Upper lobe of right lung (tissue), 1 donor: ENCODE results near the gene EFNB2. TPM values are rescaled to one million over a fixed set of nuclear protein-coding genes. Genes with fewer than 3 reads are reported as not detected.

ENCODE experiments used
- ATAC-seq: fragments of 200-7000 bp; cut with Tn5 transposase; one replicate; pipeline ENCODE4 v1.9.1; 2020; ENCODE audit warnings: mild to moderate bottlenecking, moderate library complexity
- DNase-seq: peaks from one replicate; pipeline ENCODE4 v3.0.0-alpha.2; 2020
- H3K27ac ChIP-seq: fragments of 200-600 bp; one replicate; pipeline ENCODE4 v1.8.0; 2022
- H3K27me3 ChIP-seq: fragments of 200-600 bp; one replicate; pipeline ENCODE4 v1.8.0; 2022; ENCODE audit warnings: mild to moderate bottlenecking
- H3K36me3 ChIP-seq: fragments of 200-600 bp; one replicate; pipeline ENCODE4 v1.8.0; 2022
- H3K4me1 ChIP-seq: fragments of 200-600 bp; one replicate; pipeline ENCODE4 v1.8.0; 2022
- H3K4me3 ChIP-seq: fragments of 200-600 bp; one replicate; pipeline ENCODE4 v1.8.0; 2022; ENCODE audit warnings: mild to moderate bottlenecking
- H3K9me3 ChIP-seq: fragments of 200-600 bp; one replicate; pipeline ENCODE4 v1.8.0; 2022
- intact Hi-C: fragments of 100-400 bp; cut with DNase I; formaldehyde crosslinking; loops from one replicate; pipeline ENCODE4 v1.11.0; 2022
- total RNA-seq: library from RNA; stranded (reverse); fragmentation: NEBNext Ultra II Directional; extraction: Animal tissue kit (Norgen Biotek cat#: 25700); gene quantifications from one replicate; pipeline ENCODE4 v1.2.1, GENCODE V29; 2021
- TF ChIP-seq, protein P1 (sequence below): fragments of 200-600 bp; IDR thresholded peaks from one replicate; pipeline ENCODE4 v1.8.0; 2022; ENCODE audit warnings: antibody characterized with exemption
- donor health status: DM: no; HTN: yes; CAD: no; lungs with severe emphysema.

Gene EFNB2
- total RNA-seq, 1 donor from 2014 or later: 55.1 TPM

- Histone ChIP-seq H3K27me3 (no peaks in the 10 kb centered on the region), H3K36me3 (no peaks in the 10 kb centered on the region), H3K4me1 (peaks cover 15% of the 10 kb centered on the region), H3K4me3 (no peak overlapping the region), H3K9me3 (no peaks in the 10 kb centered on the region), H3K27ac (no peak overlapping the region)
- TF ChIP-seq, protein P1, sequence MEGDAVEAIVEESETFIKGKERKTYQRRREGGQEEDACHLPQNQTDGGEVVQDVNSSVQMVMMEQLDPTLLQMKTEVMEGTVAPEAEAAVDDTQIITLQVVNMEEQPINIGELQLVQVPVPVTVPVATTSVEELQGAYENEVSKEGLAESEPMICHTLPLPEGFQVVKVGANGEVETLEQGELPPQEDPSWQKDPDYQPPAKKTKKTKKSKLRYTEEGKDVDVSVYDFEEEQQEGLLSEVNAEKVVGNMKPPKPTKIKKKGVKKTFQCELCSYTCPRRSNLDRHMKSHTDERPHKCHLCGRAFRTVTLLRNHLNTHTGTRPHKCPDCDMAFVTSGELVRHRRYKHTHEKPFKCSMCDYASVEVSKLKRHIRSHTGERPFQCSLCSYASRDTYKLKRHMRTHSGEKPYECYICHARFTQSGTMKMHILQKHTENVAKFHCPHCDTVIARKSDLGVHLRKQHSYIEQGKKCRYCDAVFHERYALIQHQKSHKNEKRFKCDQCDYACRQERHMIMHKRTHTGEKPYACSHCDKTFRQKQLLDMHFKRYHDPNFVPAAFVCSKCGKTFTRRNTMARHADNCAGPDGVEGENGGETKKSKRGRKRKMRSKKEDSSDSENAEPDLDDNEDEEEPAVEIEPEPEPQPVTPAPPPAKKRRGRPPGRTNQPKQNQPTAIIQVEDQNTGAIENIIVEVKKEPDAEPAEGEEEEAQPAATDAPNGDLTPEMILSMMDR: no peak
- ATAC-seq (no peak), DNase-seq (no peak)
- intact Hi-C loops: no loop called here
Observed at GRCh38 chr13:106499896-106500295, 35.6 kb downstream of the EFNB2 start.

DNA sequence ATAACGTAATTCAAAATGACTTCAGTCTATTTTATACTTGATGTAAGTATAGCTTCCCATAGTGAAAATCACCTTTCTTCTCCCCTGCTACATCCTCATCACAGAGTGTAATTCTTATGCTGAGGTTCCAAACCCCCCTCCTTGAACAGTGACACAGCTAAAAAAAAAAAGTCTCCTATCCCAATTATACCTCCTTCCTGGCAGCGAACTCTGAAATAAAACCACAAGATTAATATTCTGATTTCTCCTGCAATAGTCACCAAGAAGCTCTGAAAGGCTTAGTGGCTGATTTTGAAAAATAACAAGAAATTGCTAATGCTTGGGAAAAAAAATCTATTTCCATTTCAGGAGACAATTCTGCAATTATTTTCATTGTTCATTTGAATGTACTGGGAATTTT, 36.3 kb downstream of the EFNB2 start:
- intact Hi-C loops: no loop called here
- Histone ChIP-seq H3K4me3 (no peak overlapping the region), H3K36me3 (peaks cover 6% of the 10 kb centered on the region), H3K4me1 (peaks cover 14% of the 10 kb centered on the region), H3K27me3 (no peaks in the 10 kb centered on the region), H3K9me3 (no peaks in the 10 kb centered on the region), H3K27ac (no peak overlapping the region)
- ATAC-seq (no peak), DNase-seq (no peak)
- TF ChIP-seq, protein P1: no peak

DNA sequence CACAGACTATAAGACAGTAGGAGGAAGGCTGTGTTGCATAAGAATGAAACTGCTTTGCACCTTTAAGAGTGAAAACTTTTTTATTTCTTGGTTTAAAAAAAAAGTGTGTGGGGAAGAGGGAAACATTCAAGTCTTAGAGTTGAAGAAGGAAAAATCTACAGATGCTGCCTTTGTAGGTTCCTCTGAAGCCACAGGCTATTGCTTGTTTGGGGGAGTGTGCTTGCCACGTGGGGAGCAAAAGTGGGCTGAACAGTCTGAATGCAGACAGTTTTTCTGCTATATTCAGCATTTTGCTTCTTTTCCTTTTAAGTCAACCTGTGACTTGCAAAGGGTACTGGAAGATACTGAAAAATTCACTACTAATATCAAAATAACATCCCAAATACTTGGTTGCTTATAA, 36.9 kb downstream of the EFNB2 start:
- ATAC-seq (no peak), DNase-seq (no peak)
- Histone ChIP-seq H3K27me3 (no peaks in the 10 kb centered on the region), H3K4me1 (peaks cover 14% of the 10 kb centered on the region), H3K27ac (no peak overlapping the region), H3K9me3 (no peaks in the 10 kb centered on the region), H3K4me3 (no peak overlapping the region), H3K36me3 (peaks cover 12% of the 10 kb centered on the region)
- intact Hi-C loops: no loop called here
- TF ChIP-seq, protein P1: no peak

DNA sequence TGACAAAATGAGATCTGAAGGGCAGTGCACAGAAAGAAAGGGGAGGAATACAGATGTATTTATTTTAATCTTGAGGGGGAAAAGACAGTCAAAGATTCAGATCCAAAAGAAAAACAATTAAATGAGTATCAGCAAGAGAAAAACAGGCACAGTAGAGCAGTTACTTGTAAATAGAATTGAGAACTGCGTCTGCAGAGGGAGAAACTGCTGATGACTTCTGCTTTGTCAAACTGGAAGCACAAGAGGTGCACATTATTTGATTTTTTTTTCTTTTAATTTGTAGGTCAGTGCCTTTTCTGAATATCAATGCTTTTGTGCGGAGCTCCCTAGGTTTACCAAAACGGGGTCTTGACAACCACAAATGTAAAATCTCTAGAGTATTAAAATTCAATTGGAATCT, 37.3 kb downstream of the EFNB2 start:
- no peaks in the 10 kb centered on the region for H3K9me3 ChIP-seq
- H3K27me3 ChIP-seq: no peaks in the 10 kb centered on the region
- peaks cover 14% of the 10 kb centered on the region for H3K36me3 ChIP-seq
- no peak for ATAC-seq
- intact Hi-C loops: no loop called here
- no peak for DNase-seq
- no peak overlapping the region for H3K4me3 ChIP-seq
- H3K4me1 ChIP-seq: peaks cover 11% of the 10 kb centered on the region
- TF ChIP-seq, protein P1: no peak
- no peak overlapping the region for H3K27ac ChIP-seq

- intact Hi-C loops: no loop called here
- Histone ChIP-seq H3K36me3 (peaks cover 24% of the 10 kb centered on the region), H3K9me3 (no peaks in the 10 kb centered on the region), H3K27ac (no peak overlapping the region), H3K4me1 (peaks cover 8% of the 10 kb centered on the region), H3K4me3 (no peak overlapping the region), H3K27me3 (no peaks in the 10 kb centered on the region)
- TF ChIP-seq, protein P1: no peak
- ATAC-seq (no peak), DNase-seq (no peak)
Observed at GRCh38 chr13:106497079-106497478, 38.4 kb downstream of the EFNB2 start.
